HG03060 (cell line): Measurements from ENCODE around the gene GPR37L1.
"Not testable (repeated sequence)": the region's sequence is repeated elsewhere in the genome, so short reads cannot be mapped to it uniquely, and the experiment has no call there.

Experiments used
- ATAC-seq: cut with Tn5 transposase; IDR thresholded peaks from one replicate; pipeline ENCODE4 v1.9.1; 2021; ENCODE audit warnings: low read depth, moderate number of reproducible peaks; ENCODE audit not compliant: unreplicated experiment

The GPR37L1 gene

DNA sequence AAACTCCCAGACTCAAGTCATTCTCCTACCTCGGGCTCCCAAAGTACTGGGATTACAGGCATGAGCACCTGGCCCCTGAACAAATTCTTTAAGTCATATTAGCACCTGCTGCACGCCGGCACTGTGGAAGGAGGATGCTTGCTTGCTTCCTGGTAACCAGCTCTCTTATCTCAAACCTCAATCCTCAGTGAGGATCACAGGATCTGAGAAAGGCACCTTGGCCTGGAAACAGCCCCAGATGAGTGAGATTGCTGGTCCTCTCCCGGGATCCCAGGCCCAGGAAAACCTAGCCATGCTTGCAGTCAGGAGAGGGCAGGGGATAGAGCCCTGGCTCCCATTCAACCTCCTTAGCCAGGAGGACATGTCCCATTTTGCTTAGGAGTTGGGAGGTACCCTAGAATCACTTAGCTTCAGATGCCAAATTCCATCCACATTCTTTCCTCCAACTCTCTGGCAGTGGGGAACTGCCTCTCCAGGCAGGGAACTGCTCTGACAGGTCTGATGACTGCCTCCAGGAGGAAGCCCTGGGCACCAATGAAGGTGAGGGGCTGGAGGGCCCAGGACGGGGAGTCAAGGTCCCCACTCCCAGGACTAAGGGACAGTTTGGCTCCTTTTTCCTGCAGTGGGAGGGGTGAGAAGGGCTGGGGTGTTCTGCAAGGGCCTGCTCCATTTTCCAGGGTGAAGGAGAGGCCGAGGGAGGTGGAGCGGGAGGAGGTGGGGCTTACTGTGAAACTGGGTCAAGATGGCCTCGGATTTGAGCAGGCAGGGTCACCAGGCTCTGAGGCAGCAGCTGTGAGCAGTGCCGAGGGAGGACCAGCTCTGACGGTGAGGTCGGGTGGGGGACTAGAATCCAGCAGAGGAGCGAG is 9.5 kb downstream of the GPR37L1 start:
- ATAC-seq: no peak

DNA sequence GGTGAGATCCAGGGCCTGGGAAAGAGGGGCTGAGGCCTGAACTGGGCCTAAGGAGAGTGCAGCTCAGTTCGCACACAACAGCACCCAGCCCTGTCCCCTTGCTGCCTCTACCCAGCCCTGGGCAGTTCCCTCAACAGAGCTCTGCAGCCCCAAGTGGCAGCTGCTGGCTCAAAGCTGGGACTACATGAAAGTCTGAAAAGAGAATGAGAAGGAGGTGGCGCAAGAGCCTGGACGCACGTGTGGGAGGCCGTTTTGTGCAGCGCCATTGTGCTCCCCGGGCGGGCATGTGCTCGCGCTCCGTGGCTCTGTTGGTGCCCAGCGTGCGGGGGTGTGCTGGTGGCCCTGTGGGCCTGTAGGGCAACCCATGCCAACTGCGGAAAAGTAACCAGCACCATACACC is 10.3 kb downstream of the GPR37L1 start:
- no peak for ATAC-seq

DNA sequence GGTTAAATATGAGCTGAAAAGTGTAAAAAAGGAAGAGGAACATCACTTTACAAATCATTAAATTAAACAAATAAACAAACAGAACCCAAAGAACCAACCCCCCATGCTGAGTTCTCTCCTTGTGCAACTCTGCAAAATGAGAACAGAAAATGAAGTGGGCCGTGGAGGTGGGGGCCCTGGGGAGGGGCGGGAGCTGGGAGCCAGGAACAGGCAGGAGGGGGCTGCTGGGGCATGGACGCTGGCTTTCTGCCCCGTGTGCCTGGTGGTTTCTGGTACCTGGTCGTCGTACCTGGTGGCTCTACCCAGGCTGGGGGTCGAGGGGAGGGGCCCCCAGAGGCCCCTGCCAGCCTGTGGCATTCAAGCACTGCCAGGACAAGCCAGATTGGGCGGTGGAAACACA is 10.8 kb downstream of the GPR37L1 start:
- ATAC-seq: no peak

DNA sequence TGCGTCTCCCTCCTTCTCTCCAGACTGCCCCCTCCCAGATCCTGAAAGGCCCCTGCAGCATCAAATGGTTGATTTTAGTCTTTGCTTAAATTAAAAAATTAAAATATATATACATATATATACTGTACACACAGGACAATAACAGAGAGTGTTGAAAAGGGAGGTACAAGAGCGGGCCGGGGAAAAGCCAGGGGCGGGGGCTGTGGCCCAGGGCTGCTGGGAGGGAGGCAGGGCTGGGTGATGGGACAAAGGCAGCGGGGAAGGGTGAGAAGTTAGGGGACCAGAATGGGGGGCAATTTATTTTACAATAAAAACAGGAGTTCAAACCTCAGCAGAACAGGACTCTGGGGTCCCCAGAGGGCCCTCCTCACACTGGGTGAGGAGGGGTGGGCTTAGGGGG is 11.3 kb downstream of the GPR37L1 start:
- no peak for ATAC-seq

DNA sequence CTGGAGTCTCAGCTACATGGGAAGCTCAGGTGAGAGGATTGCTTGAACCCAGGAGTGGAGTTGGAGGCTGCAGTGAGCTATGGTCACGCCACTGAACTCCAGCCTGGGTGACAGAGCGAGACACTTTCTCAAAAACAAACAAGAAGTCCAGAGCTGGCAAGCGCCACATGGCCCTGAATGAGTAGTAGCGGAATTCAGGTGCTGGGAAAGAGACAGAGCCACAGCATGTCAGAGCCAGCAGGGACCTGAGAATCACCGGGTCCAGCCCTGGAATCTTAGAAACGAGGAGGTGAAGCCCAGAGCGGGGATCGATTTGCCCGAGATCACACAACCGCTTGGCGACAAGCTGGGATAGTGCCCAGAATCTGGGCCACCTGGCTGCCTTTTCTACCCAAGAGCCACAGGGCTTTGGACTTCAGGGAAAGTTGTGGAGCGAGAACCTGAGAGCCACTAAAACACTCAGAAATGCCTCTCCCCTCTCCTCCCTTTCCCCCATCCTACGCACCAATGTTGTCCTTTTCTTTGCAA is 12.0 kb downstream of the GPR37L1 start:
- no peak for ATAC-seq

DNA sequence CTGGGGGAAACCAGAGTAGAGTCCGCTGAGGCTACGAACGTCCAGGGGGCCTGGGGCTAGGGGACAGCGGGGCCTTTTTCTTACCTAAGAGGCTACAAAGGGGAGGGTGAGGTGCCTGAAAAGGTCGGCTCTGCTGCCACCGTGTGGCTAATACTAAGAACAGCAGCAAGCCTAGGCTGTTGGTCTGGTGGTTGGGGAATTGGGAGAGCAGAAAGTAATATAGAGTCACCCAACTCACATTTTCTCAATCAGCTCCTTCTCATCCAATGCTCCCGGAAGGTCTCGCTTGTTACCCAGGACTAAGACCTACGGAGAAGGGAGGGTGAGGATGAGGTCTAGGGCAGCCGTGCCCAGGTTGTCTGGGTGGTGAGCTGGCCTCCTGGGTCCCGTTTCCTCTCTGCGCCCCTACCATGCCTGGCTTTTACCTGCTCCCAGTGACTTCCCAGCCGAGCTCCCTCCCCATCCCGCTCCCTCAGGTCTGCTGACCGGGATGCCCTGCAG is 12.6 kb downstream of the GPR37L1 start:
- no peak for ATAC-seq

DNA sequence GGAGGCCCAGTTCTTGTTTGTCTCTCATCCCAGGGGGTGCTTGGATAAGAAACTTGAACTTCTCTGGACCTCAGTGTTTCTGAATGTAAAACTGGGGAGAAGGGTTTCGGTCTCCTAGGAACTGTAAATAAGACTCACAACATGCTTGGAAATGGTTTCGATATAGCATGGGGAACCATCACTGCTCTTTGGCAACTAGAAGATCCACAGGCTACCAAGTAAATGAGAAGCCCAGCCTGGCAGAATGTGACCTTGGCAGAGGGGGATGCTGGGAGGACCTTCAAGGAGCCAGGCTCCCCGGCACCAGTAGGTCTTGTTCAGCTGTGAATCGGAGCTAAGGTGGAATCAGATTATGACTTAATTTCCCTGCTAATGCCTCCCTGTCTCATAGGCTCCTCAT is 18.1 kb downstream of the GPR37L1 start:
- no peak for ATAC-seq

DNA sequence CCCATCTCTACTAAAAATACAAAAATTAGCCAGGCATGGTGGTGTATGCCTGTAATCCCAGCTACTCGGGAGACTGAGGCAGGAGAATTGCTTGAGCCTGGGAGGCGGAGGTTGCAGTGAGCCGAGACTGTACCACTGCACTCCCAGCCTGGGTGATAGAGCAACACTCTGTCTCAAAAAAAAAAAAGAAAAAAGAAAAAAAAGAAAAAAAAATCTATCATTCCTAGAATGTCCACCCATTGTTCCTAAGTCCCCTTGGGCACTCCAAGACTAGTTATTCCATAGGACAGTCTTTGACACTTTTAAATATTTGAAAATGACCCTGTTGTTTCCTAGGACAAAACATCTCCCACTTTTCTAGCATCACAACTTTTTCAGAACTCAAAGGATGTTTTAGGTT is 18.8 kb downstream of the GPR37L1 start:
- ATAC-seq: not testable (repeated sequence)

DNA sequence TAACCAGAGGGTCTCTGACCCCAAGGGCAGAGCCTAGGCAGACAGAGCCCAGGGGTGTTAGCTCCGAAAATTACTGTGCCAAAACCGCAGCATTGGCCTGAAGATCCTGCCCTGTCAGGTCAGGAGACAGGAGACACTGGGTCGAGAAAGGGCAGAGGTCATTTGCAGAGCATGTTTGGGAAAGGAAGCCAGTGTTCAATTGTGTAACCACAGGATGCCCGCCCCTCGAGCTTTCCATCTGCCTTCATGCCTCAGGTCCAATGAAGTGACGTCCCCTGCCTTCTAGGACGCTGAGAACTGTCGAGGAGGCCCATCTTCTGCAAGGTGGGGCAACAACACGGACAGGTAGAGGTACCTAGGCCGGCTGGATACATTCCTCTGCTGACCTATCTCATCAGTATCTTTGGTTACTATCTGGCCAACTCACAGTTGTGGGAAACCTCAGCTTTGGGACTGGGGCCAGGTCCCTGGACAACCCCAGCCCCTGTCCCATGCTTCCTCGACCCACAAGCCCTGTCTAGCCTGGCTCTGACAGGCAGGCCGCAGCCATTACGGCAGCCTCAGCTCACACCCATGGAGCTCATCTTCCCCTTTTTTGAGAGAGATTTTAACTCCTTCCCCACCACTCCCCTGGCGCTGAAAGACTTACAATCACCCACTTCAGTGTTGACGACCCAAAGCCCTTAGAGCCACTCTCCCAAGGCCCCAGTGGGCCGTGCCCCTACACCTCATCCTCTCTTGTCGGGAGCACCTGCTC is 20.5 kb downstream of the GPR37L1 start:
- ATAC-seq: no peak

DNA sequence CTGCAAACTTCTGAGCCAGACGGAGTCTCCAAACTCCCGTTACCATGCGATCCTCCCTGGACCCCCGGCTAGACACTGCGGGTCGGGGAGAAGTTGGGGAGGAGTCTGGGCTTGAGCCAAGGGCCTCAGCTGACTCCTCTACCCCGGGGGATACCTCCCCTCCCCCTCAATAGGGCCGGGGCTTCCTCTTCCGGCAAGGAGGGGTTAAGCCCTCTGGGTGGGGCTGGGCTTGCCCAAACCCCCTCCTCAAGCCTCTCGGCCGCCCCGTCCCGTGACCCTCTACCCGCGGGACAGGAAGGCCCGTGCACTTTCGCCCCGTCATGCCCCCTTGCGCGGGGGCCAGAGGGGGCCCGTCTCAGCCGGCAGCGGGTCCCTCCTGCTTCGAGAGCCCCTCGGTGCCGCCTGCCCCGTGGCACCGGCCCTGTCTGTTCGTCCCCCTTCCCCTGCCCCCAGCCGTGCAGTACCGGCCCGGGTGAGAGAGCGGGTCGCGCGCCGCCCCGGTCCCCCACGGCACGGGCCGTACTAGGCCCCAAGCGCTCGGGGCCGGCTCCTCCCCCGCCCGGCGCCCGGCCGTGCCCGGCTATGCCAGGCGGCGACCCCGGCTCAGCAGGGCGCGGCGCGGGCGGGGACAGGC is 21.2 kb downstream of the GPR37L1 start:
- ATAC-seq: no peak

DNA sequence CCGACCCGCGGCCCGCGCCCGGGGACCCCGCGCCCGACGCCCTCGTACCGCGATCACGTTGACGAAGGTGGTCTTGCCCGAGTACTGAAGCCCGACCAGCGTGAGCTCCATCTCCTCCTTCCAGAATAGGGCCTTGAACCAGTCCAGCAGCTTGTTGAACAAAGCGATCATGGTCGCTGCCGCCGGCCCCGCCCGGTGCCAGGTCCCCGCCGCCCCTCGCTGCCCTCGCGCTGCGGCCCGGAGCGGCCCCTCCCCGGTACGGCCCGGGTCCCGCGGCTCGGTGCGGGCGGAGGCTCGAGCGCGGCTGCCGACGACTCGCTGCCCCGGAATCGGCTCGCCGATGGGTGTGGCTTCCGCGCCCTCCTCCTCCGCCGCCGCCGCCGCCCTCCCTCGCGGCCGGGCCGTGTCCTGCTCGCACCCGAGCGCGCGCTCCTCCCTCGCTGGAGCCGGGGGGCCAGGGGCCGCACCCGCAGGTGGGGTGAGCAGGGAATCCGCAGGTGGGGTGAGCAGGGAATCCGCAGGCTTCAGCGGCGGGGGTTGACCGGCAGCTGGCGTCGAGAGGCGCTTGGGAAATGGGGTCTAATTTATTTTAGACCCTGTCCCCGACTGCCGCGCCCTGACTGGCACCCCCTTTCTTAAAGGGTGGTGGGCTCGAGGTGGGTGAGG is 21.8 kb downstream of the GPR37L1 start, which contains the start of gene ARL8A:
ARL8A (minus strand) TSS at position 336 of the 666 bp plus-strand sequence; CDS start at position 171, 165 bp downstream.
- ATAC-seq: no peak

DNA sequence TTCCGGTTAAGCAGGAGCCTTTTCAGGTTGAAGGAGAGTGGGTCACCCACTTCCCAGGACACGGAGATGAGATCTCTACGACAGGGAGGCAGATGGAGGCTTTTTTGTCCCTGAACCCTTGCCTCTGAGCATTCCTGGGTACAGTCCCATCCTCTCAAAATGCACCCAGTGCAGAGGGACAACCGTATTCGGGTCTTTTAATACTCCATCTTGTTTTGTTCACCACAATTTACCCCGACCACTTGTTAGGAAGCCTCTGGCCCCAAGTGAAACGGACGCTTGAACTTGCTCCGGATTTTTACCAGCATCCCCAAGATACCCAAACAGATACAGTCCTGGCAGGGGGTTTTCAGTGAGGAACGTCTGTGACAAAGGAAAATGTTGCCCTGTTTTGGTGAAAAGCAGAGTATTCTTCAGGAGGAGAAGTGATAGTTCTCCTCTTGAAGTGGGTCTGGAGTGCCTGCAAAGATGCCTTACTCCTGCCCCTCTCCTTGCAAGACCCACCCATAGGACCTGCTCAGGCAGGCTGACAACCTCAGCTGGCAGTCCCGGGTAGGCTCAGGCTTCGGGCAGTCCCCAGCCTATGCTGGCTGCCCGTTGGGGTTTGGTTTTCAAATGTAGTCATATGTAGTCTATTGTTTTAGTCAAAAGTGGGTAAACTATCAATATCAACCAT is 22.5 kb downstream of the GPR37L1 start:
- no peak for ATAC-seq

DNA sequence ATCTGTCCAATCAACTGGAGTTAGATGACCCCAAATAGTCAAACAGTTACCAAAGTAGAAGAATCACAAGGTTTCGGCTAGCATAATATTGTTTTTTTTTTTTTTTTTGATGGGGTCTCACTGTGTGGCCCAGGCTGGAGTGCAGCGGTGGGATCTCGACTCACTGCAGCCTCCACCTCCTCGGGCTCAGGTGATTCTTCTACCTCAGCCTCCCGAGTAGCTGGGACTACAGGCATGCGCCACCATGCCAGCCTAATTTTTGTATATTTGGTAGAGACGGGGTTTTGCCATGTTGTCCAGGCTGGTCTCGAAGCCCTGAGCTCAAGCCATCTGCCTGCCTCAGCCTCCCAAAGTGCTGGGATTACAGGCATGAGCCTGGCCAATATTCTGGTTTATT is 23.0 kb downstream of the GPR37L1 start:
- ATAC-seq: not testable (repeated sequence)

DNA sequence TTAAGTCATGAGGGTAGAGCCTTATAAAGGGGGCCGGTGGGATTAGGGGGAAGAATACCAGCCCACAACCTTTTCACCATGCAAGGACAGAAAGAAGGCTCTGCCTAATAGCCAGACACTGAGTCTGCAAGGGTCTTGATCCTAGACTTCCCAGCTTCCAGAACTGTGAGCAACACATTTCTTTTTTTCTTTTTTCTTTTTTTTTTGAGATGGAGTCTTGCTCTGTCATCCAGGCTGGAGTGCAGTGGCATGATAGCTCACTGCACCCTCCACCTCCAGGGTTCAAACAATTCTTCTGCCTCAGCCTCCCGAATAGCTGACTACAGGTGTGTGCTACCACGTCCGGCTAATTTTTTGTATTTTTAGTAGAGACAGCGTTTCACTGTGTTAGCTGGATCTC is 23.6 kb downstream of the GPR37L1 start:
- ATAC-seq: no peak

DNA sequence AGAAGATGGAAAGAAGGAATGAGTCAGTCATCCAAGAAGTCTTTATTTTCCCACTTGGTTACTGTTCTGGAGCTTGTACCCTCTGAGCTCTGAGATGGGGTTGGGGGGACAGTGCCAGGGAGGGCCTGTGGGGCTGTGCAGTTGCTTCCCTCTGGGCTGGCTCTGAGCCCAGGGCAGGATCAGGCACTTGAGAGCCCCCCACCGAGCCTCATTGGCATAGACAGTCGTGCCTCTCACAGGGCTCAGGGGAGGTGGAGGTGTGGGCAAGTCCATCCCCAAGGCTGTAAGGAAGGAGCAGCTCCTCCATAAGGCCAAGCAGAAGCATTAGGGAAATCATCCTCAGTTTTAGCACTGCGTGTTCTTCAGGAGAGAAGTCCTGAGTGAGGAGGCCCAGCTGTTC is 24.3 kb downstream of the GPR37L1 start:
- ATAC-seq: no peak

DNA sequence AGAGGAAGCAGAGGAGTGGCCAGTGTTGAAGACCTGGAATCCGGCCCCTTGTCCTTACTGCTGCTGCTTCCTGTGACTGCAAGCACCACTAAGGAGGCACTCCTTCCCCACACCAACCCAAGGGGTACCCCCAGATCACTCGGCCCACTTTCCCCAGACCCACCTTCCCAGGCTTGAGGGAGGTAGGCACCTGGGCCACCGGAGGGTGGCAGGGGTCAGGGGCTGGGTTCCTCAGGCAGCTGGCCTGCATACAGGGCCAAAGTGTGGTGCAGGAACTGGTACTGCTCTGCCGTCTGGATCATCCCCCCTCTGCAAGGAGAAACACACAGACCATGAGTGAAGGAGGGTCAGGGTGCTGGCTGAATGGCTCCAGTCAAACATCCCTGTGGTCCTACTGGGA is 25.7 kb downstream of the GPR37L1 start:
- no peak for ATAC-seq

DNA sequence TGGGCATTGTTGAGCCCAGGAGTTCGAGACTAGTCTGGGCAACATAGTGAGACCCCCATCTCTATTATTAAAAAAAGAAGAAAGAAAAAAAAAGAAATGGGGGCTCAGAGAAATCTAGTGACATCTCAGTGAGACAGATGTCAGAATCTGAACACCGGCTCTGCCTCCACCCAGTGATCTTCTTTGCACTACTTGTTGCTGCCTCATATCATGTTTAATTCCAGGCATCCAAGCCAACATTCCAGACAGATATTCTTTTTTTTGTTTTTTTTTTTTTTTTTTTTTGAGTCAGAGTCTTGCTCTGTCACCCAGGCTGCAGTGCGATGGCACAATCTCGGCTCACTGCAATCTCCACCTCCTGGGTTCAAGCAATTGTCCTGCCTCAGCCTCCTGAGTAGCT is 26.8 kb downstream of the GPR37L1 start:
- no peak for ATAC-seq

DNA sequence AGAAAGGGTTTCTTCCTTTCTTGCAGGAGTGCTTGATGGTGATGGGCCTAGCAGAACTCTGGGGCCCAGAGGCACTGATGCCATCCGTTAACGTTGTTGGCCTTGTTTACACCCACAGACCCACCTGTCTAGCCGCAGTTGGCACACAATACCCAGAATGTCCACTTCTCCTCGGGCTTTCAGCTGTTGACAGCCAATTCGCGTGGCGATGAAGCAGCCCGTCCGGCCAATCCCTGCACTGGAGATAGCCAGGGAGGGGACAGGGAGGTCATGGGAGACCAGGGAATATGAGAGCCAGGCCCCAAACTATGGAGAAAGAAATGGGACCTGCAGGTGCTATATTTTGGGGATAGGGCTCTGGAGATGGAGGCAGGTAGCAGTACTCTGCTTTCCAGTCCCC is 27.5 kb downstream of the GPR37L1 start:
- ATAC-seq: no peak

DNA sequence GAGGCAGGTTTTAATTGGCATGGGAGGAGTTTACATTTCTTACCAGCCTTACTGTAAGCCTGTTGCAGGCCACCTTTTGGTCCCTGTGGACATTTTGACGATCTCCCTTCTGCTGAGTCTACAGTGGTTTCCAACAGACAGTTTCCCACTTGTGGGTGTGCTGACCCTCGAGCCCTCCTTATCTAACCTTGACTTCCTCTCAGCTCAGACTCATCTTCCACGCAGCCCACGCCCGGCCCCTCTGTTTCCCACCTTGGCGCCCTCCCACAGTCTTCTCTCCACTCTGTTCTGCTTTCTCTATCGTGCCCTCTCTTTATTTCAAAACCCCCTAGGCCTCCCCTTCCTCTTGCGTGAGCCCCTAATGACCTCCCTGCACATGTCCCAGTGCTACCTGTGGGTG is 27.9 kb downstream of the GPR37L1 start:
- no peak for ATAC-seq

DNA sequence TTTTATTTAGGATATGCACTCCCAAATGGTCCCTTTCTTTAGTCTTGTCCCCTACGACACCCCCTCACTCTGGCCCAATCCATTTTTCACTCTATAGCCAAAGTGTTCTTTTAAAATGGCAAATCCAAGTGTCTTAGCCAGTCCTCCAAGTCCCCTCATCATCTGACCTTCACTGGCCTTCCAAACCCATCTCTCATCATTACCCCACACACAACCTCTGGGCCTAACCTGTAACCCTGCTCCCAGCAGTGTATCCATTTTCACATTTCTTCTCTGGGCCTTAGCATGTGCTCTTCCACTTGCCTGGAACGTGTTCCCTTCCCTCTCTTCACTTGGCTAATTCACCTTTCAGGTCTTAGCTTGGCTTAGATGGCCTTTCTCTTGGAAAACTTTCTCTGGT is 28.3 kb downstream of the GPR37L1 start:
- ATAC-seq: no peak
